Right lung (tissue), 5 donors: ENCODE data around the gene TTLL7. TPM values are rescaled to one million over a fixed set of nuclear protein-coding genes. Genes with fewer than 3 reads are reported as not detected.

Experiments
- DNase-seq, 2 donors: peaks; one replicate each; pipeline ENCODE4 v3.0.0-alpha.2; 2013
- polyA plus RNA-seq, 5 donors: library from polyadenylated mRNA; unstranded; fragments of 120-200 nt; gene quantifications; one replicate each; pipeline versions ENCODE4 v1.2.1 to v1.2.3, GENCODE V29; 2013; ENCODE audit warnings: inconsistent platforms in 1 of 5, low replicate concordance in 1 of 5; ENCODE audit not compliant: insufficient read length in 5 of 5, insufficient read depth in 1 of 5

Gene TTLL7
- polyA plus RNA-seq, 5 donors: 3.1 to 7.2 (median 5.8) TPM

GRCh38 chr1:83822208-83822607 is 176.7 kb downstream of the TTLL7 start:
- no peak for DNase-seq

GRCh38 chr1:83819436-83819835 is 179.5 kb downstream of the TTLL7 start:
- no peak for DNase-seq

GRCh38 chr1:83818916-83819315 is 180.0 kb downstream of the TTLL7 start:
- no peak for DNase-seq

GRCh38 chr1:83816836-83817235 is 182.1 kb downstream of the TTLL7 start:
- no peak for DNase-seq

GRCh38 chr1:83815330-83815729 is 183.6 kb downstream of the TTLL7 start:
- peak; percentile 44 to 69 for DNase-seq

Other genes starting within 250 kb of the TTLL7 start
- gene PRKACB, start 145.1 kb upstream of the TTLL7 start, polyA plus RNA-seq: 10 to 100 TPM; 34.9 to 52.2 (median 50.7) TPM